Endothelial cell of umbilical vein (primary cell): ENCODE measurements around the gene FOXM1. TPM values are rescaled to one million over a fixed set of nuclear protein-coding genes. Genes with fewer than 3 reads are reported as not detected.

ENCODE experiments used
- BruUV-seq: library from RNA; stranded (reverse); fragments of 400-500 nt; replicated peaks from 2 replicates; lab custom pipeline; 2021; lab: Mats Ljungman, UMichigan
- CTCF ChIA-PET: fragments of 300-600, 350-600 bp; sonication (Branson Sonifier 250); formaldehyde crosslinking; loops from one replicate; lab custom pipeline; 2021; ENCODE audit warnings: antibody characterized with exemption, inconsistent platforms; lab: Charles Lee
- POLR2A ChIA-PET: fragments of 300-600, 350-600 bp; sonication (Branson Sonifier 250); formaldehyde crosslinking; loops from one replicate; lab custom pipeline; 2021; ENCODE audit warnings: antibody characterized with exemption, inconsistent platforms; lab: Charles Lee
- DNase-seq: peaks from one replicate; pipeline ENCODE4 v3.0.0-alpha.2; 2011; ENCODE audit warnings: low read depth, low spot score
- FAIRE-seq: peaks from 2 replicates; lab custom pipeline; 2011; peaks lifted over from hg19 to GRCh38; lab: Jason Lieb, UNC
- H2AFZ ChIP-seq: 2 replicates; pipeline ENCODE4 v1.6.0; 2012; ENCODE audit warnings: low read depth, low read length, control low read depth, inconsistent platforms
- H3K27ac ChIP-seq: 2 replicates; pipeline ENCODE4 v1.5.1; 2011; ENCODE audit warnings: low read depth, mild to moderate bottlenecking, control low read depth, low read length, moderate library complexity; ENCODE audit not compliant: insufficient read depth
- H3K27me3 ChIP-seq, 2 experiments: 2 replicates each; pipeline versions ENCODE4 v1.6.0 to v1.6.1; 2011; ENCODE audit warnings: low read length in 2 of 2, mixed read lengths in 1 of 2; ENCODE audit not compliant: control insufficient read depth in 2 of 2, insufficient read depth in 2 of 2
- H3K36me3 ChIP-seq, 2 experiments: 2 replicates in 1 of 2; 3 replicates in 1 of 2; pipeline ENCODE4 v1.5.1; 2011; ENCODE audit warnings: low read length in 2 of 2, mild to moderate bottlenecking in 1 of 2, moderate library complexity in 1 of 2; ENCODE audit not compliant: control insufficient read depth in 2 of 2, insufficient read depth in 2 of 2; ENCODE audit errors: extremely low read depth in 1 of 2
- H3K4me1 ChIP-seq: 3 replicates; pipeline ENCODE4 v1.5.1; 2011; ENCODE audit warnings: mild to moderate bottlenecking, low read length; ENCODE audit not compliant: control insufficient read depth, insufficient read depth; ENCODE audit errors: extremely low read depth
- H3K4me2 ChIP-seq: 2 replicates; pipeline ENCODE4 v1.6.1; 2011; ENCODE audit warnings: low read length, control low read depth, mixed read lengths; ENCODE audit not compliant: insufficient read depth
- H3K4me3 ChIP-seq, 3 experiments: fragments of 200-600 bp in 1 of 3; sonication (generic), shearing (Covaris generic) in 1 of 3; replicated peaks in 1 of 3; 2 replicates each; pipeline ENCODE4 v1.5.1; 2011 to 2016; ENCODE audit warnings: control low read depth in 3 of 3, low read length in 3 of 3, mild to moderate bottlenecking in 2 of 3, inconsistent platforms in 1 of 3, low read depth in 1 of 3, moderate library complexity in 1 of 3; ENCODE audit not compliant: insufficient read depth in 1 of 3
- H3K79me2 ChIP-seq: 2 replicates; pipeline ENCODE4 v1.6.0; 2012; ENCODE audit warnings: low read length, inconsistent platforms; ENCODE audit not compliant: control insufficient read depth, insufficient read depth
- H3K9ac ChIP-seq: replicated peaks from 2 replicates; pipeline ENCODE3; 2011; ENCODE audit warnings: low read length, control low read depth; ENCODE audit not compliant: insufficient read depth; ENCODE audit errors: extremely low read depth
- H3K9me1 ChIP-seq: replicated peaks from 3 replicates; pipeline ENCODE4 v1.6.0; 2011; ENCODE audit warnings: mild to moderate bottlenecking, low read length; ENCODE audit not compliant: control insufficient read depth, insufficient read depth; ENCODE audit errors: extremely low read depth
- H3K9me3 ChIP-seq: replicated peaks from 2 replicates; pipeline ENCODE4 v1.5.1; 2012; ENCODE audit warnings: low read length, inconsistent platforms; ENCODE audit not compliant: control insufficient read depth, insufficient read depth
- H4K20me1 ChIP-seq: replicated peaks from 2 replicates; pipeline ENCODE3; 2011; ENCODE audit warnings: mild to moderate bottlenecking, low read length; ENCODE audit not compliant: control insufficient read depth, insufficient read depth; ENCODE audit errors: extremely low read depth
- EZH2 ChIP-seq: IDR thresholded peaks from 2 replicates; pipeline ENCODE4 v1.6.1; 2012; ENCODE audit warnings: borderline replicate concordance, low read depth, mild to moderate bottlenecking, moderate library complexity, low read length, inconsistent platforms; ENCODE audit not compliant: severe bottlenecking
- FOS ChIP-seq: IDR thresholded peaks from 2 replicates; pipeline ENCODE4 v1.6.1; 2011; ENCODE audit warnings: mild to moderate bottlenecking, low read length, moderate library complexity, borderline replicate concordance; ENCODE audit not compliant: insufficient read depth
- GATA2 ChIP-seq: IDR thresholded peaks from 2 replicates; pipeline ENCODE4 v1.7.0; 2011; ENCODE audit warnings: low read depth, mild to moderate bottlenecking, moderate library complexity, mixed read lengths, low read length; ENCODE audit not compliant: insufficient read length, insufficient read depth
- JUN ChIP-seq: IDR thresholded peaks from 2 replicates; pipeline ENCODE4 v1.6.1; 2011; ENCODE audit warnings: borderline replicate concordance, low read depth; ENCODE audit not compliant: insufficient read length, insufficient read depth
- MYC ChIP-seq: IDR thresholded peaks from one replicate; pipeline ENCODE4 v1.6.1; 2011; ENCODE audit warnings: mild to moderate bottlenecking, low read depth, low read length
- POLR2AphosphoS5 ChIP-seq: IDR thresholded peaks from 2 replicates; pipeline ENCODE4 v1.6.1; 2012; ENCODE audit warnings: low read depth, mild to moderate bottlenecking, control low read depth, low read length, moderate library complexity; ENCODE audit not compliant: insufficient read depth
- dilution Hi-C: fragments of 300-500 bp; cut with MboI; formaldehyde crosslinking; loops from one replicate; pipeline ENCODE4 v1.15.0; 2019; ENCODE audit warnings: low sequenced_read_pairs; ENCODE audit not compliant: extremely low pct_ligation_motif_present
- intact Hi-C: fragments of 100-400 bp; cut with micrococcal nuclease; formaldehyde crosslinking; loops from one replicate; pipeline ENCODE4 v1.10.0; 2022
- polyA plus RNA-seq, 4 experiments: library from polyadenylated mRNA; depleted of rRNA in 3 of 4; stranded (reverse) in 3 of 4; unstranded in 1 of 4; fragments of >200 nt; gene quantifications; 2 replicates each; pipeline versions ENCODE4 v1.2.1 to v1.2.3, GENCODE V29; 2011 to 2012; ENCODE audit warnings: missing spikeins in 1 of 4
- total RNA-seq: library from RNA; stranded (reverse); gene quantifications from 2 replicates; pipeline ENCODE4 v1.2.3, GENCODE V29; 2021
- TF ChIP-seq, protein P1 (sequence below): IDR thresholded peaks from 2 replicates; pipeline ENCODE4 v1.6.1; 2011; ENCODE audit not compliant: insufficient read depth, insufficient read length
- TF ChIP-seq, protein P2 (sequence below), 2 donors: IDR thresholded peaks; 1 replicate in 1 of 2; 2 replicates in 1 of 2; pipeline ENCODE4 v1.5.1; 2011; ENCODE audit warnings: low read length in 2 of 2, mild to moderate bottlenecking in 2 of 2, moderate library complexity in 2 of 2, control low read depth in 1 of 2, inconsistent platforms in 1 of 2, low read depth in 1 of 2; ENCODE audit not compliant: insufficient read depth in 1 of 2; ENCODE audit errors: extremely low read depth in 1 of 2

FOXM1 gene
- total and polyA plus RNA-seq, 2 donors (not counting 3 experiments of a cell fraction or from before 2014, with no cell fraction given), result 43.5 to 136 TPM

DNA sequence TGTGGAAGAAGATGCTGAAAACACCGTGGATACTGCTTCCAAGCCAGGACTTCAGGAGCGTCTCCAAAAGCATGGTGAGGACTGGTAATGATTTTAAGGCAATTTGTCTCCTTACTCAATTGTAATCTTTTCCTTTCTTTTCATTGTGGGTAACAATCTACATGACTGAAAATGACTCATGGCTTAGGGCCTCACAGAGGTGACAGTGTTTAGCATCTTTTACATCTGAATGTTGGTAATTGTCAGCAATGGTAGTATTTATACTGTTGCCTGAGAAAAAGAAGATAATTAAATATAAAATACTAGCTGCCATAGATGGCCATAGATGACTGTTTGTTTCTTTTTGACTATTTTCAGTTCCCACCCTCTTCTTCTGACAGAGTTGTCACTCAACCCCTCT, 45.4 kb upstream of the FOXM1 start:
- Histone ChIP-seq H3K9me3 (no peaks in the 10 kb centered on the region), H3K4me2 (no peak overlapping the region), H3K9ac (no peak overlapping the region), H3K27me3 (no peaks in the 10 kb centered on the region), H2AFZ (no peak overlapping the region), H3K79me2 (peaks cover 5% of the 10 kb centered on the region), H4K20me1 (no peaks in the 10 kb centered on the region), H3K4me3 (no peak overlapping the region), H3K27ac (no peak overlapping the region), H3K9me1 (no peaks in the 10 kb centered on the region), H3K36me3 (peaks cover 4 to 23% of the 10 kb centered on the region in 2 experiments), H3K4me1 (peaks cover 11% of the 10 kb centered on the region)
- DNase-seq (no peak), FAIRE-seq (no peak)
- TF ChIP-seq, protein P1, sequence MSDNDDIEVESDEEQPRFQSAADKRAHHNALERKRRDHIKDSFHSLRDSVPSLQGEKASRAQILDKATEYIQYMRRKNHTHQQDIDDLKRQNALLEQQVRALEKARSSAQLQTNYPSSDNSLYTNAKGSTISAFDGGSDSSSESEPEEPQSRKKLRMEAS, result no peak
- peak; percentile 15 for TF ChIP-seq FOS
- TF ChIP-seq MYC, result no peak
- TF ChIP-seq EZH2, result no peak
- no peak for TF ChIP-seq POLR2AphosphoS5
- no peak for TF ChIP-seq JUN
- TF ChIP-seq, protein P2, sequence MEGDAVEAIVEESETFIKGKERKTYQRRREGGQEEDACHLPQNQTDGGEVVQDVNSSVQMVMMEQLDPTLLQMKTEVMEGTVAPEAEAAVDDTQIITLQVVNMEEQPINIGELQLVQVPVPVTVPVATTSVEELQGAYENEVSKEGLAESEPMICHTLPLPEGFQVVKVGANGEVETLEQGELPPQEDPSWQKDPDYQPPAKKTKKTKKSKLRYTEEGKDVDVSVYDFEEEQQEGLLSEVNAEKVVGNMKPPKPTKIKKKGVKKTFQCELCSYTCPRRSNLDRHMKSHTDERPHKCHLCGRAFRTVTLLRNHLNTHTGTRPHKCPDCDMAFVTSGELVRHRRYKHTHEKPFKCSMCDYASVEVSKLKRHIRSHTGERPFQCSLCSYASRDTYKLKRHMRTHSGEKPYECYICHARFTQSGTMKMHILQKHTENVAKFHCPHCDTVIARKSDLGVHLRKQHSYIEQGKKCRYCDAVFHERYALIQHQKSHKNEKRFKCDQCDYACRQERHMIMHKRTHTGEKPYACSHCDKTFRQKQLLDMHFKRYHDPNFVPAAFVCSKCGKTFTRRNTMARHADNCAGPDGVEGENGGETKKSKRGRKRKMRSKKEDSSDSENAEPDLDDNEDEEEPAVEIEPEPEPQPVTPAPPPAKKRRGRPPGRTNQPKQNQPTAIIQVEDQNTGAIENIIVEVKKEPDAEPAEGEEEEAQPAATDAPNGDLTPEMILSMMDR (IDR thresholded peaks at IDR 0.05; ENCODE audit: extremely low read depth in 1 of 2, insufficient read depth in 1 of 2, low read depth in 1 of 2, low read length in 2 of 2), result no peak
- TF ChIP-seq GATA2, result no peak
- ChIA-PET CTCF (no interaction called here), POLR2A (no interaction called here)
- no TSS peak for BruUV-seq
- dilution Hi-C loops (no loop called here), intact Hi-C loops (no loop called here)
